ENCODE measurements around the gene ZBTB46.

DNA sequence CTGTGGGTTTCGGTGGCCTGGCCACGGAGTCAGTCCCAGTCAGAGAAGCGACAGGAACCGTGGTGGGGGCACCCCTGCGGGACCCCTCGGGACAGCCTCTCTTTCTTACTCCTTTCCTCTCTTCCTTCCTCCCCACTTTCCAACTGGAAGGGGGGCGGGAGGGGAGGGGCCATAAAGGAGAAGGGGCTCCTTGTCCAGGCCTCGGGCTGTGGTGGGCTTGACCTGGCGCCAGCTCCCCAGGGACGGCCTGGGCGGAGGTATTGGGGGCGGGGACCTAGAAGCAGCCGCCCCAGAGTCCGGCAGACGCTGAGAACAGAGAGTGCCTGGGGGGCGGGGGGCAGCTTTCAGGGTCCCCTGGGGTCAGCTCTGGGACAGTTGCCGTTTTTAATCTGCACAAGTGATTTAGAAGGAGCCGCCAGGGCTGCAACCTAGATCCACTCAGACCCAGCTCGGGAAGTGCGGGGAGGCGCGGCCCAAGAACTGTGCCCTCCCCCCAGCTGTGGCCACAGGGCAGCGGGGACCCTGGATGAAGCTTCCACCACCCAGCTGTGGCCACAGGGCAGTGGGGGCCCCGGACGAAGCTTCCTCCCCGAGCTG, 23.8 kb upstream of the ZBTB46 start:
- TF ChIP-seq CTCF (IDR thresholded peaks at IDR 0.05) (no peak), POLR2A (IDR thresholded peaks at IDR 0.05) (no peak)
